GM10248 (cell line): Measurements from ENCODE around the gene PRKAR1B.

Experiments
- CTCF ChIA-PET: fragments of 300-600 bp; sonication (Branson Sonifier 250); formaldehyde crosslinking; extraction: SDS; loops from one replicate; lab custom pipeline; 2021; ENCODE audit warnings: antibody characterized with exemption; lab: Yijun Ruan, JAX
- POLR2A ChIA-PET: fragments of 350-650 bp; sonication (Branson Sonifier 250); formaldehyde crosslinking; extraction: SDS; loops from one replicate; lab custom pipeline; 2020; ENCODE audit warnings: antibody characterized with exemption; lab: Yijun Ruan, JAX
- DNase-seq: peaks from one replicate; pipeline ENCODE4 v3.0.0; 2012; ENCODE audit errors: extremely low spot score
- CTCF ChIP-seq: IDR thresholded peaks from 2 replicates; pipeline ENCODE4 v1.5.1; 2012; ENCODE audit warnings: mild to moderate bottlenecking, low read depth; ENCODE audit errors: extremely low read depth, missing control alignments, control extremely low read depth

Gene PRKAR1B

GRCh38 chr7:761101-761500, 34.0 kb upstream of the PRKAR1B start:
- no peak for TF ChIP-seq CTCF
- ChIA-PET POLR2A (no interaction called here), CTCF (interaction anchor here (1.8 kb wide), 1 partner anchor 439 kb away, joined by 4 read pairs; no protein-coding TSS in a partner anchor)
- no peak for DNase-seq

- CTCF ChIA-PET: interaction anchor here (1.7 kb wide), 1 partner anchor 11 kb away, joined by 4 read pairs; no protein-coding TSS in a partner anchor
- TF ChIP-seq CTCF: no peak
- no peak for DNase-seq
- POLR2A ChIA-PET: no interaction called here
Measured at GRCh38 chr7:760006-760405, 32.9 kb upstream of the PRKAR1B start.

GRCh38 chr7:759569-759968, 32.5 kb upstream of the PRKAR1B start:
- TF ChIP-seq CTCF: no peak
- DNase-seq: no peak
- CTCF ChIA-PET: interaction anchor here (0.9 to 1.7 kb wide), 2 partner anchors 8 to 11 kb away, joined by 3 to 4 read pairs; no protein-coding TSS in a partner anchor
- POLR2A ChIA-PET: no interaction called here

- TF ChIP-seq CTCF: no peak
- ChIA-PET CTCF (interaction anchor here (1.4 kb wide), 1 partner anchor 436 kb away, joined by 3 read pairs; no protein-coding TSS in a partner anchor), POLR2A (no interaction called here)
- no peak for DNase-seq
Measured at GRCh38 chr7:757741-758163, 30.7 kb upstream of the PRKAR1B start.

- DNase-seq: no peak
- ChIA-PET POLR2A (no interaction called here), CTCF (interaction anchor here (1.4 kb wide), 1 partner anchor 435 kb away, joined by 3 read pairs; no protein-coding TSS in a partner anchor)
- TF ChIP-seq CTCF: no peak
Measured at GRCh38 chr7:756928-757560, 30.0 kb upstream of the PRKAR1B start.

- no peak for DNase-seq
- ChIA-PET POLR2A (no interaction called here), CTCF (no interaction called here)
- TF ChIP-seq CTCF: no peak
Measured at GRCh38 chr7:756231-756927, 29.3 kb upstream of the PRKAR1B start.
